Uterus (tissue), 4 donors: ENCODE results near the gene CHMP6. TPM values are rescaled to one million over a fixed set of nuclear protein-coding genes. Genes with fewer than 3 reads are reported as not detected.

ENCODE experiments used
- DNase-seq, 2 donors: peaks; one replicate each; pipeline ENCODE4 v3.0.0-alpha.2; 2019 to 2020
- H3K27ac ChIP-seq, 2 donors: fragments of 200-600 bp; sonication (generic); 1 replicate in 1 of 2; 2 replicates in 1 of 2; pipeline ENCODE4 v1.5.1; 2016 to 2018
- H3K27me3 ChIP-seq, 2 donors: fragments of 200-600 bp; sonication (generic); one replicate each; pipeline ENCODE4 v1.5.1; 2018 to 2019; ENCODE audit warnings: control low read depth in 1 of 2
- H3K36me3 ChIP-seq, 2 donors: fragments of 200-600 bp; sonication (generic); one replicate each; pipeline ENCODE4 v1.5.1; 2019; ENCODE audit warnings: control low read depth in 1 of 2
- H3K4me1 ChIP-seq, 2 donors: fragments of 200-600 bp; sonication (generic); one replicate each; pipeline ENCODE4 v1.5.1; 2018 to 2019; ENCODE audit warnings: control low read depth in 1 of 2
- H3K4me3 ChIP-seq, 2 donors: fragments of 200-600 bp; sonication (generic); 1 replicate in 1 of 2; 2 replicates in 1 of 2; pipeline ENCODE4 v1.5.1; 2018 to 2019; ENCODE audit warnings: mild to moderate bottlenecking in 1 of 2
- H3K9me3 ChIP-seq, 2 donors: fragments of 200-600 bp; sonication (generic); one replicate each; pipeline ENCODE4 v1.5.1; 2019; ENCODE audit warnings: control low read depth in 1 of 2
- CTCF ChIP-seq, 4 experiments: fragments of 200-600 bp in 2 of 4; fragments of 450-650 bp in 2 of 4; sonication (generic) in 2 of 4; IDR thresholded peaks; one replicate each; pipeline ENCODE4 v1.5.1; 2016 to 2019; ENCODE audit warnings: antibody characterized with exemption in 4 of 4, mild to moderate bottlenecking in 2 of 4, moderate library complexity in 1 of 4
- POLR2A ChIP-seq, 2 donors: fragments of 450-650 bp; IDR thresholded peaks; one replicate each; pipeline ENCODE4 v1.6.1; 2016; ENCODE audit warnings: antibody characterized with exemption in 2 of 2, mild to moderate bottlenecking in 1 of 2, moderate library complexity in 1 of 2
- intact Hi-C: fragments of 100-400 bp; cut with DNase I; formaldehyde crosslinking; loops from one replicate; pipeline ENCODE4 v1.15.1; 2023; ENCODE audit warnings: low total_unique reads
- total RNA-seq, 4 donors: library from RNA; depleted of rRNA in 3 of 4; stranded (reverse); fragments of >200 nt in 3 of 4; gene quantifications; one replicate each; pipeline versions ENCODE4 v1.1.0 to v1.2.4, GENCODE V29; 2014 to 2023
- donor health status: DM: yes; HTN: yes; CAD: no.

The CHMP6 gene
- total RNA-seq, 4 donors from 2014 or later, result 3.6 to 33.2 (median 19.8) TPM

- H3K27ac ChIP-seq, result peak overlapping the region in 1 of 2 donors; percentile 27
- DNase-seq, result no peak
- no peak for TF ChIP-seq POLR2A (IDR thresholded peaks at IDR 0.05)
- no peak for TF ChIP-seq CTCF (IDR thresholded peaks at IDR 0.05)
- no peak overlapping the region for H3K4me3 ChIP-seq
- intact Hi-C loops, result no loop called here
- H3K4me1 ChIP-seq, result peaks cover 0 to 10% of the 10 kb centered on the region in 2 donors
- peaks cover 0 to 7% of the 10 kb centered on the region in 2 donors for H3K27me3 ChIP-seq
- H3K36me3 ChIP-seq, result no peaks in the 10 kb centered on the region
- no peaks in the 10 kb centered on the region for H3K9me3 ChIP-seq
These were observed 39.3 kb downstream of the CHMP6 start for GRCh38 chr17:81030741-81031565.

- TF ChIP-seq CTCF (IDR thresholded peaks at IDR 0.05), result no peak
- TF ChIP-seq POLR2A (IDR thresholded peaks at IDR 0.05), result no peak
- H3K36me3 ChIP-seq, result no peaks in the 10 kb centered on the region
- H3K27me3 ChIP-seq, result peaks cover 0 to 7% of the 10 kb centered on the region in 2 donors
- H3K4me3 ChIP-seq, result no peak overlapping the region
- intact Hi-C loops, result no loop called here
- H3K27ac ChIP-seq, result peak overlapping the region in 1 of 2 donors; percentile 27
- no peak for DNase-seq
- H3K4me1 ChIP-seq, result peaks cover 3 to 10% of the 10 kb centered on the region in 2 donors
- H3K9me3 ChIP-seq, result no peaks in the 10 kb centered on the region
These were observed 40.2 kb downstream of the CHMP6 start for GRCh38 chr17:81031566-81032550.

GRCh38 chr17:81032641-81033480 lies 41.2 kb downstream of the CHMP6 start:
- DNase-seq, result peak in 1 of 2 donors; percentile 18
- H3K4me1 ChIP-seq, result peaks cover 3 to 9% of the 10 kb centered on the region in 2 donors

More at GRCh38 chr17:81032641-81033480, 41.2 kb downstream of the CHMP6 start:
- H3K27ac ChIP-seq, result no peak overlapping the region
- H3K36me3 ChIP-seq, result no peaks in the 10 kb centered on the region
- TF ChIP-seq CTCF (IDR thresholded peaks at IDR 0.05) (no peak), POLR2A (IDR thresholded peaks at IDR 0.05) (no peak)
- intact Hi-C loops, result no loop called here
- no peak overlapping the region for H3K4me3 ChIP-seq
- H3K9me3 ChIP-seq, result no peaks in the 10 kb centered on the region
- no peaks in the 10 kb centered on the region for H3K27me3 ChIP-seq
